A172 (cell line): ENCODE measurements around the gene KRT20. TPM values are rescaled to one million over a fixed set of nuclear protein-coding genes. Genes with fewer than 3 reads are reported as not detected.
A peak's percentile ranks its signal among the peaks of the same experiment; 100 is the strongest.
"Not testable (repeated sequence)": the region's sequence is repeated elsewhere in the genome, so short reads cannot be mapped to it uniquely, and the experiment has no call there.

ENCODE experiments used
- DNase-seq: peaks from one replicate; pipeline ENCODE4 v3.0.0-alpha.2; 2015; ENCODE audit warnings: low spot score
- total RNA-seq: library from RNA; depleted of rRNA; stranded (reverse); fragments of >200 nt; shearing (Covaris generic); gene quantifications from 2 replicates; pipeline ENCODE4 v1.2.3, GENCODE V29; 2014

Gene KRT20
- total RNA-seq, 1 experiment from 2014 or later, result not detected

DNA sequence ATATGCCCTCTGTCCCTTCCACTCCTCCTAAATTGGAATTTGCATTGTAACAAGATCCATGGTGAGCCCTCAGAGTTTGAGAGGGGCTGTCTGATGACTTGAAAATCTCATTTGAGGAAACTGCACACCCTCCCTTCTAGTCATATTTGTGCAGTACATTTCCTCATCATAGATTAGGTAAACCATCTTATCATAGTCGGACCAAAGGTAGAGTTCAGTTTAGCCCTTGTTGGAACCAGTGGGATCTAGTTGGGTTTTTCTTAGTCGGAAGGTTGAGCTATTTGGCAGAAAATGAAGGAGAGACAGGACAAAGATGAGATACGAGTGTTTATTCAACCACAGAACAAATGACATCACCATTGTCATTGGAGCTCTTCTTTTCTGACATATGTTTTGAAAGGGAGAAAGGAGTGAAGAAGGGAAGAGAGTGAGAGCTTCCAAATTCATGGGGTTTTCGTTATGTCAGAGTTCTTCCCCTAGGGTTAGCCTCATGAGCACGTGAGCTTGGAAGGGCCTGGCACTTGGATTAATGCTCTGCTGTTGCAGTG is 15.8 kb upstream of the KRT20 start:
- no peak for DNase-seq

DNA sequence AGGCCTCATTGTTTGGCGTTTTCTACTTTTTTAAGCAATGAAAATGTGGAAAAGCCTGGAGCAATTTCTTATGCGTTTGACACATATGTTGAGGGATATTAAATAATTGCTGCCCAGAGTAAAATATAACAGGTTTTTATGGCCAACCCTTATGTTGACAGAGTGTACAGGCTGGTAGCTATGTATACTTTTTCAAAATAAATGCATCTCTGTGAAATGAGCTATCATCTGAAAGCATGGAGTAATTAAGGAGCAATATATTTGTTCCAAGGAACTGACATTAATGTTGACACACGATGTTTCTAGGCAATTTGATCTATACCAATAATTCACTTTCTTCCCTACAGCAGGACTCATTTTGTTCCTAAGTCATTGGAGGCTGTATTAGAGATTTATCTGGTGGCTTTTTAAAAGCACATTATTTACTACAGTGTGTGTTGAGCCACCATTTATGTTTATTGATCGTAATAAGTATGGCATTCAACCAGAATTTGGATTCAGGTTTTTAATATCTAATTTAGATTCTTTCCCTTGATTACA is 11.9 kb upstream of the KRT20 start:
- no peak for DNase-seq

DNA sequence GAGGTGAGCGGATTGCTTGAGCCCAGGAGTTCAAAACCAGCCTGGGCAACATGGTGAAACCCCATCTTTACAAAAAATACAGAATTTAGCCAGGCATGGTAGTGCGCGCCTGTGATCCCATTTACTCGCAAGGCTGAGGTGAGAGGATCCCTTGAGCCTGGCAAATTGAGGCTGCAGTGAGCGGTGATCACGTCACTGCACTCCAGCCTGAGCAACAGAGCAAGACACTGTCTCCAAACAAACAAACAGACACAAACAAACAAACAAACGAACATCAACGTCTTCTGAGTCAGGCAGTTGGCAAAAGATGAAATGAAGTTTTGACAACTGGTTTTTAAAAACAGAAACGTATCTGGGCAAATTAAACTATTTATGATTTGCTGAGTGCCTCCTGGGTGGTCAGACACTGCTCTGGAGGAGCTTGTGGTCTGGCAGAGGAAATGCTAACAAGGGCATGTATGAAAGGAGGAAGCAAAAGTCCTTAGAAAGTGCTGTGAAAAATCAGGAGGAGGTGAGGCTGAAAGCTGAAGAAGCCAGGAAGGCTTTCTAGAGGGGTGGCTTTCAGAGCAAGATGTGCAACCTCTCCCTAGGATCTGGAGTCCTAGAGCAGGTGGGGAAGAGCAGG is 10.2 kb upstream of the KRT20 start:
- DNase-seq, result no peak

DNA sequence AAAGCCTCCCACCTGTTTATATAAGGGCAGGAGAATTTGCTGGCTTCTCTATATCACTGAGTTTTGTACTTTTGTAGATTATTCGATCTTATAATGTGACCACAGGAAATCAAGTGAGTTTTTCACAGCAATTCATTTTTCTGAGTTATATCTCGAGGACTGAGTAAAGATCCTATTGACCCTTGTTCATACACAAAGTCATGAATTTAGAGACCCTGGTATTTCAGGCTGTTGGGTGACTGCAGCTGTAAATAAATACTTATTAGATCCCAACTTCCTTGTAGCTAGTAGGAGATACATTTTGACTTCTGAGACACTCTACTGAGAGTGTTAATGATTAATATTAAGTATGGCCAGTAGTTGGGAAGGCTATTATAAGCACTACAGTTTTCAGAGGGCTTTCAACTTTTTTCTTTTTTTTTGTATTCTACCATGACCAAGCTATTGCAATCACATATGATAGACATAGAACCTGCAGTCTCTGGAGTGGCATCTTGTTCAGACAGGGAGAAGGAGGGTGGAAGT is 3.2 kb upstream of the KRT20 start:
- DNase-seq, result no peak

DNA sequence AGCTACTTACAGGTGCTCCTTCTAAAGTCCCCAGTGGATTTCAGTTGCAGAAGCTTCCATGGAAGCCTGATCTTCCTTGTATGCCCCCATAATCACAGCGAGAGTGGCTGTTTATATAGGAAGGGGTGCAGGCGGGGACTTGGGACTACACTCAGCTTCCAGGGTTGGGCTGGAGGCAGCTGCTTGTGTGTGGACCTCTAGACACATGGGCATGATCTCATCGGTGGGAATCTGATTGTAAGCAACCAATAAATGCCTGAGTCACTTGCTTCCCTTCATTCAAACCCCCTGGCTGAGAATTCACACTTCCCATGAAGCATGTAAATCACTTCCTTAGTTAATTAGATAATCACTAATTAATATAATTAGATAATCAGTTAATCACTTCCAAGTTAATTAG is 1.0 kb upstream of the KRT20 start:
- peak; percentile 23 for DNase-seq

DNA sequence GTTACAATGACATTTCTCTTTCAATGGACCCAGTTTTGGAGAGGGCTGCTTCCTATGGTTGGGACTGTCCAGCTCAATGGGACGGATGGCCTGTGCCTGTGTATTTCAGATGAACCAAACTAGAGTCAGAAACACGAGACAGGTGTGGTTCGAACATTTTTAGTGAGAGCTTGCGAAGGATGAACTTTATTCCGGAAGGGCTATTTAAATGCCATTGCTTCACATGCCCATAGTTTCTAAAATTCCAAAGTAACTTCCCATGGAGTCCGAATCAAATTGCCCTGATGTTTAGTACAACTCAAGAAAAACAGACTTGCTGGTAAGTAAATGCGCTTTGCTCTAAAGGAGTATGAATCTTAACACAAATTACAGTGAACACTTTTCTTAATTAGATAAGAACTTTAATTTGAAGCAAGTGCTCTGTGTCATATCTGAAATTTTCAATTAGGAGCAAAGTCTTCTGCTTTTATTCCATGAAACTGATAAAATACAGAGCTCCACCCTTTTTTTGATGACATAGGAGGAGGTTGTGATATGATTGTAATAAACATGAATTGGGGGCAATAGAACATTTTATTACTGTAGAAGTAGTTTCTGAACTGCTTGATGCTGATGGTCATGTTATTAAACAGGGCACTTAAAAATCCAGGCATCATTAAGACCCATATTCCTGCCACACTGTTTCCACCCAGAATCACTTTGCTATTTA is 1.3 kb downstream of the KRT20 start:
- DNase-seq, result no peak

DNA sequence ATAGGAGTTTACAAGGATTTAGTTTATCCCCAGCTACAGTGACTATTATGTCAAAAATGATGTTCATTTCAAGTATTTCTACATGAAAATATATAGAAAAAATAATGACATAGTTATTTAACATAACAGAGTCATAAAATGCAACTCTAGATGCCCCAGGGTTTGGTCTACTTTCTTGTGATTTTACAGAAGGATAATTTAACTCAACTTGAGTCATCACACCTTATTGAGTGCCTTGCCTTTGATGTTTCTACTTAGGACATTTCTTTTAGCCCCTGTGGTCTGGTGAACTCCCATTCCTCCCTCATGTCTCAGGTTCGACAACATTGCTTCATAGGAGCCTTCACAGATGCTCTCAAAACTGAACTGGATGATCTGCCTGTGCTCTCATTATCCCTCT is 2.0 kb downstream of the KRT20 start:
- DNase-seq, result no peak

DNA sequence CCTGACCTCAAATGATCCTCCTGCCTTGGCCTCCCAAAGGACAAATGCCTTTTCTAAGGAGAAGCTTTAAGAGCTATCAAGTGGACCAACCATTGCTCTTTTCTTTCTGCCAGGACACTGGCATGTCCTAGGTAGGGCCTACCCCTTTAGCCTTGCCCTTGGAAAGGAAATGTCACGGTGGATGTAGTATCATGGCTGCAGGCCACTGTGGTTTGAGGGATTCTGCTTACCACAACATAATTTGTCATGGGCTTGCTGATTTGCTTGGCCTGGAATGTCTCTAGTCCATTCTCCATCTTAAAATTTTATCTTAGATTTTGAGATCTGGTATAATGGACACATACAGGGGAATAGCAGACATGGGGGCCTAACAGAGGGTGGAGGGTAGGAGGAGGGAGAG is 6.0 kb downstream of the KRT20 start:
- no peak for DNase-seq

DNA sequence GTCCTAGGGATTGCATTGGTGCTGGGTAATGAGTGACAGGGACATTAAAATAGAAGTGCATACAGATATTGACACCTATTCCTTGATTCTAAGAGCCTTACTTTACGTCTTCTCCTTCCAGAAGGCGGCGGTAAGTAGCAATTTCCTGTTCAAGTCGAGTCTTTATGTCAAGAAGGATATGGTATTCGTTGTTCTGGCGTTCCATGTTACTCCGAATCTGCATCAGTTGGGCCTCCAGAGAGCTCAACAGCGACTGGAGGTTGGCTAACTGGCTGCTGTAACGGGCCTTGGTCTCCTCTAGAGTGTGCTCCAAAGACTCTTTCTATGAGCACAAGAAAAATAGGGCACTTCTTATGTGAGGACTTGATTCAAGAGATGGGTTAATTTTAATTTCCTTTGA is 7.0 kb downstream of the KRT20 start:
- no peak for DNase-seq

DNA sequence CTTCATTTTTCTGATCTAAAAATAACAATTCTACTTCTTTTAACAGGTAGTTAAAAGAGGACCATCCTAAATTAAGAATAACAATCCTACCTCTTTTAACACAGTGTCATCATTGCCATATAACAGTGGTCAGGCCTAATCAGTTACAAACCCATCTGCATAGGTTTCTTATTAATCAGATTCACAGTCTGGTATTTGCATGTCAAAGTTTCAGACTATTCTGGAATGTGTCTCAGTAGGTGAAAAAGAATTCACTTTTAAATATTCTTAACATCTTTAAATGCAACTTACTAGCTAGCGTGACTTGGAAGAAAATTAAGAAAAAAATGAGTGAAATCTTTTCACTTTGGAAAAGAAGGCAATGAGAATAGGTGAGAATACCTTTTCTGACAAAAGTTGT is 11.2 kb downstream of the KRT20 start:
- no peak for DNase-seq

DNA sequence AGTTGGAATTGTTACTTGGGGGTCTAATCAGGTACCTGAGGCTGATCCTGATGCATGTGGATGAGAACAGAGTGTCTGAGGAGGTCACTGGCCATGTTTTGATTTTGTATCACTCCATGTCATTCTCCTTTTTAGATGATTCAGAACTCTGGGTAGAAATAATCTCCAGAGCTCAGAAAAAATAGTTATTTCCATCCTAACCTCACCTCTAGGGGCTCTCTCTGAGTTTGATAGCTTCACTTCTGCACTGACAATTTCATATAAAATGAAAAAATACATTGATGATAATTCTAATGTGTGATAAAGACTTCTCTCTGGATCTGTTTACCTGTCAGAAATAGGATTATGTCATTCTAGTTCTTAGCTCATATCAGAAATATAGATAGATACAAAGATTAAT is 11.8 kb downstream of the KRT20 start:
- DNase-seq, result no peak

DNA sequence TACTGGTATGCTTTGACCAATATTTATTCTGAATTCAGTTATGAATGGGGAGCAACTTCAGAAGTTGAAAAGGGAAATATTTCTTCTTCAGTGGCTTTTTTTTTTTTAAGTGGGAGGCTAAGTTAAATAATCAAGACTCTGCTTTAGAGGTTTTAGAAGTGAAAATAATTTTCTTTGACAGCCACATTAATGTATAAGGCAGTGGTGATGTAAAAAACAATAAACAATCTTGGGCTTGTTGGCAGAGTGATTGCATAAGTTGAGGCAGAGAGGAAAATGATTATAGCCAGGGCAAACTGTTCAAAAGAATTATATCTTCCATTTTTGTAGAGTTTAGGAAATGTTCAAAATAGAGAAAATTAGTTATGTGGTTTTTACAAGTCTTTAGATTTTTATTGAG is 12.6 kb downstream of the KRT20 start:
- no peak for DNase-seq

DNA sequence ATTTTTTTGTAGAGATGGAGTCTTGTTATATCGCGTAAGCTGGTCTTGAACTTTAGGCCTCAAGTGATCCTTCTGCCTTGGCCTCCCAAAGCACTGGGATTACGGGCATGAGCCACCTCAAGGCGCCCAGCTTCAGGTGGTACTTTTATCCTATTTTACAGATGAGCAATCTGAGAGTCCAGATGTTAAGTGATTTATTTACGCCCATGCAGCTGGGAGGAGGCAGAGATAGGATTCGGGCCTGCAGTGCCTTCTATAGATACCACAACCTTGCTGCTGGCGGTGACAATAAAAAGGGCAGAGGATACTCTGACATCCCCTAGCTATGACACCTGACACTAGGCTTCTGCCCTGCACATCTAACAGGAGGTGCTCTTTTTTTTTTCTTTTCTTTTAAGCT is 13.7 kb downstream of the KRT20 start:
- no peak for DNase-seq

DNA sequence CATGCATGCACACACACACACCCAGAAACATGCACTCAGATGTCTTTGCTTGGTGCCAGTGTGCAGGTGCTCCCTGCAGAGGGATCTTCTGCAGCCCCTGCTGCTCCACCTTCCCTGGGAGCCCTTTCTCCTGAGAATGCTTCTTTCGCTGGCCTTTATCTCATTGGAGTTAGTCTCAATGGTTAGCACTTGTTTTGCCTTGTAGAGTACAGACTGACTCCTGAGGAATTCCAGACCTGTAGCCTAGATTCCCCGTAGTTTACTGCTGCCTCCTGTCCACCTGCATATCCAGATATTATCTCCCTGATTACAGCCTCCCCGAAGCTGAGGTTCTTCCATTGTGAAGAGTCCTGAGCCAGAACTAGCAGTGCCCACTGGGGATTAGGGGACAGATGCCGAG is 14.9 kb downstream of the KRT20 start:
- DNase-seq, result no peak

DNA sequence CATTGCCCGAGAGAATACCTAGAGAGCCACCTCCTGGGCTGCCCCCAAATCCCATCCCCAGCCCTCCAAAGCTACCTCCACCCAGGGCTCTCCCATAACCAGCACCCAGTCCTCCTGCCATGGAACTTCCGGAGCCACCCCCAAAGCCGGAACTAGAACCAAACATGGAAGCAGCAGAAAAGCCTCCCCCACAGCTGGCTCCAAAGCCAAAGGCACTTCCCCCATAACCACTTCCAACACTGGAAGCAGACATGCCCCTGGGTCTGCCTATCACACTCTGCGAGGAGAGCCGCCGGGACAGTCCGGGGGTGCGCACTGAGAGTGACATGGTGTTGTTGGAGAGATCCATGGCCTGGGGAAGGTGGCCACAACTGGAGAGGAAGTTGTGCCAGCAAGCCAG is 18.2 kb downstream of the KRT20 start, which contains the start of gene KRT12:
TSS of gene KRT12 (minus strand) at position 386 of the 400 bp plus-strand sequence. CDS start at position 349, 37 bp downstream.
- no peak for DNase-seq

DNA sequence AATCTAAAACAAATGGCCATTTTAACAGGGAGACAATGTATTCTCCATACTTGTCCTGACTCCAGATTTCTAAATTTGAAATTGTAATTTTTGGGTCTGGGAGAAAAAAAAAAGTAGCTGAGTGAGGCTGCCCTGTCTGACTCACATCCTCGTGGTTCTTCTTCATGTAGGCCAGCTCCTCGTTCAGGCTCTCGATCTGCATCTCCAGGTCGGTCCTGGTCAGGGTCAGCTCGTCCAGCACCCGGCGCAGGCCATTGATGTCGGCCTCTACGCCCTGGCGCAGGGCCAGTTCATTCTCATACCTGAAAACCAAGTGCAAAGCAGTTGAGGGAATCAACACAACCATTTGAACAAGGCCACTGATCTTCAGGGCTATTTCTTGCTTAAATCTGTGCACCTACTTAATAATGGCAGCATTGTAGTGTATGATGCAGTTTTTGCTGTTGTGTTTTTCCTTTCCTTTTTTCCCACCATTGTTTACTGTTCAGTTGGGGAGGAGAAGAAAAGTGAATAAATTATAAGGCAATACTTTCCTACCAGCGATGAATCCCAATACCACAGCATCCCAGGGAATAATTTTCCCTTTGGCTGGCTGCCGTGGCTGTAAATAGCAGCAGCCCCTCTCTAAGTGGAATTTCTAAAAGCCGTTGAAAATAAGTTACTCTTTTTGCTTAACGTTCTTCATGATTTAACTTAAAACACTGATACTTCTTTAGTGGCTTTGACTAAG is 20.2 kb downstream of the KRT20 start:
- no peak for DNase-seq

DNA sequence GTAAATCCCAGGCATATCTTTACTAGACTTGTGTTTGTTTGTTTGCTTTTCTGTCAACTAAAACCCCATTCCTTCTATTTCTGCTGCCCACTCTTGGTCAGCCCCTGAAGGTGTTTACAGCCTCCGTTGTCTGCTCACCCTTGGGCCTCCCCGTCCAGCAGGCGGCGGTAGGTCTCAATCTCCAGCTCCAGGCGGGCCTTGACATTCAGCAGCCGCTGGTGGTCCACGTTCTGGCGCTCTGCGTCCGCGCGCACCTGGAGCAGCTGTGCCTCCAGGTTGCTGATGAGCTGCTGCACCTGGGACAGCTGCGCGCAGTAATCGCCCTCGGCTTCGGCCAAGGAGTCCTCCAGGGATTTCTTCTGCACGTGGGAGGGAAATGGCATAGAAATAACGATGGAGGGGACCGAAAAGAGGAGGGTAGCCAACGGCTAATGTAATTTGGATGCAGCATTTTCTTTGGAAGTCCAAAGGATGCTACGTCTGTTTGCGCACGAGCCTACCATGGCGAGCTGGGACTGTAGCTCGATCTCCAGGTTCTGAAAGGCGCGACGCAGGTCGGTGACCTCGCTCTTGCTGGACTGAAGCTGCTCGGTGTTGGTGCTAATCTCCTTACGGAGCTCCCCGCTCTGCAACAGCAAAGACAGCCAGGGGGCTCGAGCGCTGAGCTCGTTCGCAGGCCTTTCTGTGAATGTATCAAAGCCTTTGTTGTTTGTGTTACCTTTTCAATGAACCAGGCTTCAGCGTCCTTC is 21.9 kb downstream of the KRT20 start:
- DNase-seq, result no peak

DNA sequence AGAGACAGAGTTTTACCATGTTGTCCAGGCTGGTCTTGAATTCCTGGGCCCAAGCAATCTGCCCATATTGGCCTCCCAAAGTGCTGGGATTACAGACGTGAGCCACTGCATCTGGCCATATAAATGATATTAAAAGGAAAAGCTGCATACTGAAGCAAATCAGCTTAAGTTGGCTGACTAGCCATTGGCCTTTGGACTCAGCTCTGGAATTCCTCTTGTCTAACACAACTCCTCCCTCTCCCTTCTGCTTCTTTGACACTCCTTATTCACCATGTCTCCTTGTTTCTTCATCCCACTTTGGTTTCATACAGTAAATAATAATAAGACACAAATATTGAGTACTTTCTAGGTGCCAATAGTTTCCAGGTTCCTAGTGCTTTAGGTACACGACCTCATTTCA is 25.5 kb downstream of the KRT20 start:
- DNase-seq, result no peak

DNA sequence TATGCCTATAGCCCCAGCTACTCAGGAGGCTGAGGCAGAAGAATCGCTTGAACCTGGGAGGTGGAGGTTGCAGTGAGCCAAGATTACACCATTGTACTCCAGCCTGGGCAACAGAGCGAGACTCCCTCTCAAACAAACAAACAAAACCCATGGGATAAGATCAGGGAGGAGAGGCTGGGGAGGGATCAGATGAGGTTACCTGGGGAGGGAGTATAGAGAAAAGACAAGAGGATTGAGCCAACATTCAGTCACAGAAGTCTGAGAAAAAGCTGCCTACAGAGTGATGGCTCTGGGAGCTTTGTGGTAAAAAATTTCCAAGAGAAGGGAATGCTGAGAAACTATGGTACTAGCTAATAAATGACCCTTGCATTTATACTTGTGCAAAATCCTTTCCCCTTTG is 26.4 kb downstream of the KRT20 start:
- not testable (repeated sequence) for DNase-seq

DNA sequence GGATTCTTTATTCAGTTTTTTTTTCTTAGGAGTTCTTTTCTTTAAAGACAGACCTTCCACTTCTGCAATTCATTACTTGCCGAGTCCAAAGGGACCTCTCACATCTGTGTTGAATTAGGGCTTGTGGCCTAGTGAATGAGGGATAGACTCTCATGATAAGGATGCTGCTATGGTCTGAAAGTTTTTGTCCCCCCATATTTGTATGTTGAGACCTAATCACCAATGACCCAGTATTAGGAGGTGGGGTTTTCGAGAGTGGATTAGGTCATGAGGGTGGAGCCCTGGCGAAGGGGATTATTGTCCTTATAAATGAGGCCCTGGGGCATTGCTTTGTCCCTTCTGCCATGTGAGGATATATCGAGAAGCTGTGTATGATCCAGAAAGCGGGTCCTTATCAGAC is 27.5 kb downstream of the KRT20 start:
- no peak for DNase-seq

DNA sequence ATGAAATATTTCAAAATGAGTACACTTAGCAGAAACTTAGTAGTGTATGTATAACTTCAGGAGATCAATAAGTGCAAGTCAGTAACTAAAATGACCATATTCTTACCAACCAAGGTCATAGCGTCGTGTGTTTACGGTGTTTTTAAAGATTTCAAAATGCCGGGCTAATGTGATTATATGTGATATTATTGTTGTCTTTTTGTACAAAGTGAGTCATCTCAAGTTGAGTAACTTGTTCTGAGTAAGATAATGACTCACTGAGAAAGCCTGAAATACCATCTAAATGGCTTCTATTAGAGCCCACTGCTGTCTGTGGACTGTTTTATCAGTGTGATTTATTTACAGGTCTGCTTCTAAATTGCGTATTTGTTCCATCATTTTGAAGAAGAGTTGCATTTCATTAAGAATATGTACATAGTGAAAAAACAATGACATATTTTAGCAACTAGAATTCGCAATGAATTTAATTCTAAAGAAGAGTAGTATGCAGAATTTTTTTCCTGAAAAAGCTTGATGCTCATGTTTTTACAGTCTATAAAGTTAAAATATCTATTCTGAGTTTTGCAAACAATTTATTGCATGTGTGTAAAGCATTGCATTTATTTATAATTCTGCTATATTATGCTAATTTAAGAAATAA is 30.7 kb downstream of the KRT20 start:
- DNase-seq, result peak; percentile 94
